ENCODE results near the gene ACE.

Gene ACE

GRCh38 chr17:63517825-63518534, 41.1 kb downstream of the ACE start:
- no peak for DNase-seq

- no peak for DNase-seq
These were observed 42.4 kb downstream of the ACE start for GRCh38 chr17:63519116-63519881.

GRCh38 chr17:63519972-63520882, 43.4 kb downstream of the ACE start:
- no peak for DNase-seq

- DNase-seq, result no peak
These were observed 46.5 kb downstream of the ACE start, which contains the start of gene KCNH6 for GRCh38 chr17:63523253-63523855. Gene KCNH6 (plus strand): TSS chr17:63523358. CDS start chr17:63523414, 56 bp downstream.

- no peak for DNase-seq
These were observed 47.2 kb downstream of the ACE start for GRCh38 chr17:63524051-63524450.

- no peak for DNase-seq
These were observed 48.5 kb downstream of the ACE start for GRCh38 chr17:63525190-63525946.

GRCh38 chr17:63526861-63527260, 50.0 kb downstream of the ACE start:
- DNase-seq, result no peak

- DNase-seq, result no peak
These were observed 51.3 kb downstream of the ACE start for GRCh38 chr17:63528183-63528582.

GRCh38 chr17:63529711-63530556, 53.1 kb downstream of the ACE start:
- no peak for DNase-seq

GRCh38 chr17:63530557-63531021, 53.7 kb downstream of the ACE start:
- no peak for DNase-seq

- no peak for DNase-seq
These were observed 54.4 kb downstream of the ACE start for GRCh38 chr17:63531022-63531965.

GRCh38 chr17:63533433-63534077, 56.7 kb downstream of the ACE start:
- DNase-seq, result no peak

GRCh38 chr17:63534078-63534570, 57.3 kb downstream of the ACE start:
- no peak for DNase-seq

- DNase-seq, result no peak
These were observed 58.1 kb downstream of the ACE start for GRCh38 chr17:63534816-63535455.

GRCh38 chr17:63535640-63536039, 58.8 kb downstream of the ACE start:
- DNase-seq, result no peak

GRCh38 chr17:63537001-63537400, 60.1 kb downstream of the ACE start:
- DNase-seq, result no peak

GRCh38 chr17:63537991-63538692, 61.3 kb downstream of the ACE start:
- DNase-seq, result no peak

Data from CD4-positive, alpha-beta T cell treated with Interleukin-21 for 1 hour (primary cell).